ENCODE results near the gene KRT23. TPM values are rescaled to one million over a fixed set of nuclear protein-coding genes. Genes with fewer than 3 reads are reported as not detected.
A peak's percentile ranks its signal among the peaks of the same experiment; 100 is the strongest.

The KRT23 gene, protein sequence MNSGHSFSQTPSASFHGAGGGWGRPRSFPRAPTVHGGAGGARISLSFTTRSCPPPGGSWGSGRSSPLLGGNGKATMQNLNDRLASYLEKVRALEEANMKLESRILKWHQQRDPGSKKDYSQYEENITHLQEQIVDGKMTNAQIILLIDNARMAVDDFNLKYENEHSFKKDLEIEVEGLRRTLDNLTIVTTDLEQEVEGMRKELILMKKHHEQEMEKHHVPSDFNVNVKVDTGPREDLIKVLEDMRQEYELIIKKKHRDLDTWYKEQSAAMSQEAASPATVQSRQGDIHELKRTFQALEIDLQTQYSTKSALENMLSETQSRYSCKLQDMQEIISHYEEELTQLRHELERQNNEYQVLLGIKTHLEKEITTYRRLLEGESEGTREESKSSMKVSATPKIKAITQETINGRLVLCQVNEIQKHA
- not detected in 2 replicates for total RNA-seq (2011; cell fraction: chromatin; rRNA removed; ENCODE audit: low replicate concordance)
- not detected in 2 replicates for total RNA-seq (2011; cell fraction: nucleolus; rRNA removed)
- total RNA-seq (2011; cell fraction: nucleoplasm; rRNA removed), result not detected in 2 replicates
- total RNA-seq (2014; rRNA removed), result not detected in 2 replicates
- total RNA-seq (2014; rRNA removed; fragmentation: Illumina TruSeq; extraction: Trizol), result not detected in 2 replicates
- not detected in 2 replicates for total RNA-seq (2015; rRNA removed; fragmentation: Illumina TruSeq; extraction: Trizol)
- not detected in 2 replicates for total RNA-seq (2021)
- not detected in 2 replicates for polyA plus RNA-seq (2011; rRNA removed)
- polyA plus RNA-seq (2011; cell fraction: cytosol; rRNA removed), result not detected in 2 replicates
- not detected in 2 replicates for polyA plus RNA-seq (2011; cell fraction: nucleus; rRNA removed)
- not detected in 2 replicates for polyA plus RNA-seq (2012)
- not detected in 2 replicates for polyA plus RNA-seq (2014; fragmentation: Illumina TruSeq; extraction: Trizol)
- not detected for polyA plus RNA-seq (2014; fragmentation: Nextera tagmentation; extraction: Ambion mirVana)
- polyA plus RNA-seq (2014; rRNA removed), result not detected in 2 replicates
- polyA minus RNA-seq (2011; rRNA and poly(A)+ RNA removed), result not detected in 2 replicates
- polyA minus RNA-seq (2011; cell fraction: cytosol; rRNA and poly(A)+ RNA removed), result not detected in 2 replicates
- polyA minus RNA-seq (2011; cell fraction: nucleus; rRNA and poly(A)+ RNA removed), result not detected in 2 replicates
- Bru-seq, nascent RNA, result percentile 7 among the genes with signal in this experiment
- BruChase-seq, experiment 1, labeled RNA remaining after a 2-hour chase, result percentile 10 among the genes with signal in this experiment
- not detected for BruChase-seq, experiment 2, labeled RNA remaining after a 6-hour chase
- long read RNA-seq, experiment 1, result 0 reads
- long read RNA-seq, experiment 2, result 0 reads
- long read RNA-seq, experiment 3, result 0 reads

- intact Hi-C loops (cut with micrococcal nuclease) (no loop called here), in situ Hi-C loops (cut with MboI) (no loop called here)
- peaks cover 0 to 5% of the 10 kb centered on the region in 2 experiments; a peak in 1 of 5 replicates for H3K4me1 ChIP-seq (replicated peaks in 1 of 2; ENCODE audit: control insufficient read depth in 2 of 2, insufficient read depth in 2 of 2, low read length in 2 of 2)
- DNase-seq (ENCODE audit: extremely low read depth in 1 of 4, low spot score in 3 of 4), result no peak
- no peak within 1 kb of the TSS; a peak in 1 of 4 replicates for H3K9ac ChIP-seq (ENCODE audit: insufficient read depth in 1 of 2, low read depth in 2 of 2, low read length in 2 of 2)
- no peak within 1 kb of the TSS for H2AFZ ChIP-seq (ENCODE audit: low read depth, low read length)
- POLR2A ChIA-PET, result interaction anchor here (0.7 kb wide), 1 partner anchor 752 kb away, joined by 4 read pairs; no protein-coding TSS in a partner anchor
- no peaks in the 10 kb centered on the region for H3K79me2 ChIP-seq (ENCODE audit: control insufficient read depth, insufficient read depth, low read length)
- ATAC-seq, result no peak
- BruUV-seq (replicated peaks), result no TSS peak
- H3K27ac ChIP-seq (ENCODE audit: extremely low read depth, low read depth, low read length), result no peak within 1 kb of the TSS
- H3K4me3 ChIP-seq, result no peak within 1 kb of the TSS
- H3K36me3 ChIP-seq (ENCODE audit: control insufficient read depth, insufficient read depth, low read length), result no peaks in the 10 kb centered on the region
- H4K20me1 ChIP-seq (replicated peaks; ENCODE audit: control insufficient read depth, insufficient read depth, low read length), result no peaks in the 10 kb centered on the region
- no peak within 1 kb of the TSS for H3K4me2 ChIP-seq (ENCODE audit: insufficient read depth, low read length)
- H3K27me3 ChIP-seq (ENCODE audit: control insufficient read depth in 2 of 2, insufficient read depth in 2 of 2, low read length in 2 of 2), result peaks cover 21 to 25% of the 10 kb centered on the region in 2 experiments
- CTCF ChIA-PET (ENCODE audit: low intra/inter-chr PET ratio), result no interaction called here
- FAIRE-seq, result no peak
- H3K9me1 ChIP-seq (ENCODE audit: control insufficient read depth, insufficient read depth, low read length), result no peaks in the 10 kb centered on the region
- no peaks in the 10 kb centered on the region for H3K9me3 ChIP-seq (replicated peaks; ENCODE audit: control insufficient read depth, insufficient read depth, low read depth, low read length)
- 0% methylated on average over 9 of the region's 9 CpGs for WGBS (ENCODE audit: insufficient coverage, low coverage, missing lambda C conversion rate)
- no peak for TF ChIP-seq BRD9 (IDR thresholded peaks at IDR 0.05; ENCODE audit: low read depth, partially characterized antibody)
- TF ChIP-seq KLF1 (tag; IDR thresholded peaks at IDR 0.05), result no peak
- no peak for TF ChIP-seq ETS1 (conservative IDR thresholded peaks at IDR 0.05; ENCODE audit: control insufficient read depth, low read depth, low read length)
- no peak for TF ChIP-seq SRSF9 (IDR thresholded peaks at IDR 0.05; ENCODE audit: borderline replicate concordance, low read depth, low read length)
- no peak for TF ChIP-seq SRF (CRISPR knock-in tag; IDR thresholded peaks at IDR 0.05)
- no peak for TF ChIP-seq CEBPB (tag; IDR thresholded peaks at IDR 0.05)
- no peak for TF ChIP-seq SAP30 (IDR thresholded peaks at IDR 0.05; ENCODE audit: borderline replicate concordance, insufficient read depth, low read depth, low read length, poor library complexity, severe bottlenecking)
- no peak for TF ChIP-seq ZNF253 (CRISPR knock-in tag; conservative IDR thresholded peaks at IDR 0.05)
- TF ChIP-seq GABPB1 (CRISPR knock-in tag; IDR thresholded peaks at IDR 0.05), result no peak
- TF ChIP-seq, protein P1, sequence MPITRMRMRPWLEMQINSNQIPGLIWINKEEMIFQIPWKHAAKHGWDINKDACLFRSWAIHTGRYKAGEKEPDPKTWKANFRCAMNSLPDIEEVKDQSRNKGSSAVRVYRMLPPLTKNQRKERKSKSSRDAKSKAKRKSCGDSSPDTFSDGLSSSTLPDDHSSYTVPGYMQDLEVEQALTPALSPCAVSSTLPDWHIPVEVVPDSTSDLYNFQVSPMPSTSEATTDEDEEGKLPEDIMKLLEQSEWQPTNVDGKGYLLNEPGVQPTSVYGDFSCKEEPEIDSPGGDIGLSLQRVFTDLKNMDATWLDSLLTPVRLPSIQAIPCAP (CRISPR knock-in tag; IDR thresholded peaks at IDR 0.05; ENCODE audit: borderline replicate concordance), result no peak
- TF ChIP-seq RBBP5 (IDR thresholded peaks at IDR 0.05; ENCODE audit: borderline replicate concordance, insufficient read depth, low read length, poor library complexity, severe bottlenecking), result no peak
- TF ChIP-seq, protein P2, sequence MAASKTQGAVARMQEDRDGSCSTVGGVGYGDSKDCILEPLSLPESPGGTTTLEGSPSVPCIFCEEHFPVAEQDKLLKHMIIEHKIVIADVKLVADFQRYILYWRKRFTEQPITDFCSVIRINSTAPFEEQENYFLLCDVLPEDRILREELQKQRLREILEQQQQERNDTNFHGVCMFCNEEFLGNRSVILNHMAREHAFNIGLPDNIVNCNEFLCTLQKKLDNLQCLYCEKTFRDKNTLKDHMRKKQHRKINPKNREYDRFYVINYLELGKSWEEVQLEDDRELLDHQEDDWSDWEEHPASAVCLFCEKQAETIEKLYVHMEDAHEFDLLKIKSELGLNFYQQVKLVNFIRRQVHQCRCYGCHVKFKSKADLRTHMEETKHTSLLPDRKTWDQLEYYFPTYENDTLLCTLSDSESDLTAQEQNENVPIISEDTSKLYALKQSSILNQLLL (CRISPR knock-in tag; IDR thresholded peaks at IDR 0.05; ENCODE audit: borderline replicate concordance), result no peak
Measured at GRCh38 chr17:40937384-40937819, at the start of gene KRT23. TSS of gene KRT23 (minus strand) at chr17:40937646. CDS start at chr17:40936603, 1,043 bp downstream.

Data from K562 (cell line).